Measurements from ENCODE around the gene RTP3.
A peak's percentile ranks its signal among the peaks of the same experiment; 100 is the strongest.
"Not testable (repeated sequence)": the region's sequence is repeated elsewhere in the genome, so short reads cannot be mapped to it uniquely, and the experiment has no call there.

Gene RTP3

GRCh38 chr3:46489875-46490274 is 7.9 kb upstream of the RTP3 start:
- no peak for FAIRE-seq
- peak; percentile 20 for DNase-seq (ENCODE audit: insufficient read length, low spot score)

GRCh38 chr3:46490338-46491084 is 7.3 kb upstream of the RTP3 start:
- DNase-seq (ENCODE audit: insufficient read length, low spot score) (no peak), FAIRE-seq (no peak)

GRCh38 chr3:46491089-46492070 is 6.4 kb upstream of the RTP3 start:
- DNase-seq (ENCODE audit: insufficient read length, low spot score) = no peak
- FAIRE-seq = no peak

- FAIRE-seq = no peak
- no peak for DNase-seq (ENCODE audit: insufficient read length, low spot score)
These were observed 4.8 kb upstream of the RTP3 start for GRCh38 chr3:46492890-46493547.

GRCh38 chr3:46494491-46494890 is 3.3 kb upstream of the RTP3 start:
- FAIRE-seq; DNase-seq (ENCODE audit: insufficient read length, low spot score): not testable (repeated sequence)

- FAIRE-seq (peak; percentile 59), DNase-seq (ENCODE audit: insufficient read length, low spot score) (peak; percentile 44)
These were observed 1.8 kb upstream of the RTP3 start for GRCh38 chr3:46495901-46496456.

GRCh38 chr3:46496746-46497555 is 825 bp upstream of the RTP3 start:
- FAIRE-seq = no peak
- no peak for DNase-seq (ENCODE audit: insufficient read length, low spot score)

- DNase-seq (ENCODE audit: insufficient read length, low spot score) = no peak
- no peak for FAIRE-seq
These were observed 1.2 kb downstream of the RTP3 start for GRCh38 chr3:46498916-46499519.

GRCh38 chr3:46500656-46501635 is 3.2 kb downstream of the RTP3 start:
- no peak for FAIRE-seq

GRCh38 chr3:46501702-46502101 is 3.9 kb downstream of the RTP3 start:
- no peak for FAIRE-seq
- no peak for DNase-seq (ENCODE audit: insufficient read length, low spot score)

More at GRCh38 chr3:46500656-46501635, 3.2 kb downstream of the RTP3 start:
- no peak for DNase-seq (ENCODE audit: insufficient read length, low spot score)

GRCh38 chr3:46503200-46503874 is 5.6 kb downstream of the RTP3 start:
- DNase-seq (ENCODE audit: insufficient read length, low spot score) = no peak
- FAIRE-seq = no peak

- no peak for FAIRE-seq
These were observed 7.0 kb downstream of the RTP3 start for GRCh38 chr3:46504789-46505188.

GRCh38 chr3:46505953-46506352 is 8.2 kb downstream of the RTP3 start:
- DNase-seq (ENCODE audit: insufficient read length, low spot score) = no peak
- FAIRE-seq = no peak

More at GRCh38 chr3:46504789-46505188, 7.0 kb downstream of the RTP3 start:
- DNase-seq (ENCODE audit: insufficient read length, low spot score) = no peak

- FAIRE-seq (no peak), DNase-seq (ENCODE audit: insufficient read length, low spot score) (no peak)
These were observed 8.8 kb downstream of the RTP3 start for GRCh38 chr3:46506526-46506925.

- FAIRE-seq (no peak), DNase-seq (ENCODE audit: insufficient read length, low spot score) (no peak)
These were observed 11.2 kb downstream of the RTP3 start for GRCh38 chr3:46508850-46509591.

- no peak for DNase-seq (ENCODE audit: insufficient read length, low spot score)
These were observed 11.9 kb downstream of the RTP3 start for GRCh38 chr3:46509661-46510187.

More at GRCh38 chr3:46509661-46510187, 11.9 kb downstream of the RTP3 start:
- no peak for FAIRE-seq

Data from HTR-8/SVneo (cell line).